ENCODE results near the gene FHOD3.

Gene FHOD3

DNA sequence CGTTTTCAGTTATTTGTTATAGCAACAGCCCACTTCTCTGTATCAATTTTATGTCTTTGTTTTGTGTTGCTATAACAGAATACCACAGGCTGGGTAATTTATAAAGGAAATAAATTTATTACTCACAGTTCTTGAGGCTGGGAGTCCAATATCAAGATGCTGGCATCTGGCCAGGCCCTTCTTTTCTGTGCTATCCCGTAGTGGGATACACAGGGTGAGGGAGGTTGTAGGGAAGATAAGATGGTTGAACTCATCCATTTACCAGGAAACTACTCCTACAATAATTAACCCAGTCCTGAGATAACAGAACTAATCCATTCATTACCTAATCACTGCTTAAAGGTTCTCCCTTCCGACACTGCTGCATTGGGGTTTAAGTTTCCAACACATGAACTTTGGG, 310.6 kb downstream of the FHOD3 start:
- TF ChIP-seq, protein P1, sequence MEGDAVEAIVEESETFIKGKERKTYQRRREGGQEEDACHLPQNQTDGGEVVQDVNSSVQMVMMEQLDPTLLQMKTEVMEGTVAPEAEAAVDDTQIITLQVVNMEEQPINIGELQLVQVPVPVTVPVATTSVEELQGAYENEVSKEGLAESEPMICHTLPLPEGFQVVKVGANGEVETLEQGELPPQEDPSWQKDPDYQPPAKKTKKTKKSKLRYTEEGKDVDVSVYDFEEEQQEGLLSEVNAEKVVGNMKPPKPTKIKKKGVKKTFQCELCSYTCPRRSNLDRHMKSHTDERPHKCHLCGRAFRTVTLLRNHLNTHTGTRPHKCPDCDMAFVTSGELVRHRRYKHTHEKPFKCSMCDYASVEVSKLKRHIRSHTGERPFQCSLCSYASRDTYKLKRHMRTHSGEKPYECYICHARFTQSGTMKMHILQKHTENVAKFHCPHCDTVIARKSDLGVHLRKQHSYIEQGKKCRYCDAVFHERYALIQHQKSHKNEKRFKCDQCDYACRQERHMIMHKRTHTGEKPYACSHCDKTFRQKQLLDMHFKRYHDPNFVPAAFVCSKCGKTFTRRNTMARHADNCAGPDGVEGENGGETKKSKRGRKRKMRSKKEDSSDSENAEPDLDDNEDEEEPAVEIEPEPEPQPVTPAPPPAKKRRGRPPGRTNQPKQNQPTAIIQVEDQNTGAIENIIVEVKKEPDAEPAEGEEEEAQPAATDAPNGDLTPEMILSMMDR (IDR thresholded peaks at IDR 0.05; ENCODE audit: extremely low read depth, missing control alignments) = no peak
- no peak for DNase-seq (ENCODE audit: low spot score)

DNA sequence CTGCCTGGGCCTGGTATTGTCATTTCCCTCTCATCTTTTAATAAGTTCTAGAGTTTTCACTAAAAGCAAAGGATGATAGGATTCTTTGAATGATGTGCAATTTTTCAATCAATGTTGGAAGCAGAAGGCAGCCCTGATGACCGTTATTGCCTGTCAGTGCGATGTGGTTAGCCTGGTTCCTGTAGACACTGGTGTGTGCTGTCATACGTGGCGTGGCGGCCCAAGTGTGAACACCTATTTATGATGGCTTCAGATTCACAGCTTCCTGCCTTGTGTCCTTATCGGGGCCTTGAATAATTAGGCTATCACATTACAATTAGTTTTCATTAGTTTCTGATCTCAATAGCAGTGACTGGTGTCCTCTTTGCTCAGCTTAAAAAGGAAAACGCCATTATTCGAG, 312.7 kb downstream of the FHOD3 start:
- DNase-seq (ENCODE audit: low spot score) = no peak
- TF ChIP-seq, protein P1 (IDR thresholded peaks at IDR 0.05; ENCODE audit: extremely low read depth, missing control alignments) = no peak

DNA sequence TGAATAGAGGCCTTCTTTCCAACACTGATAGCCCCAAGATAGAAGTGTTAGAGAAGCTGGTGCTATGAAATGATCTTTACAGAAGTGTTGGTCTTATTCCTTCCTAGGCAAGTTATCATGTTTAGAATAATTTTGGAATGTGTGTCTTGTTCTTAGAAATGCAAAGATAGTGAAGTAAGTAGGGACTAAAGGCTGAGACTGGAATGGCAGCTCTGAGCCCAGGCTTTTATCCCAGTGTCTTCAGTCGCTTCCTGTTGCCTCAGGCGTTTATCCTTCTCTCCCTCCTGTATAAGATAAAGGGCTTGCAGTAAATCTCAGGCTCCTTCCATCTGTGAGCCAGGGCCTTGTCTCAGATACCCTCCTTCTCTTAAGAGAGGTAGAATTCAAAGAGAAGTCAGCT, 313.1 kb downstream of the FHOD3 start:
- DNase-seq (ENCODE audit: low spot score) = no peak
- TF ChIP-seq, protein P1 (IDR thresholded peaks at IDR 0.05; ENCODE audit: extremely low read depth, missing control alignments) = no peak

DNA sequence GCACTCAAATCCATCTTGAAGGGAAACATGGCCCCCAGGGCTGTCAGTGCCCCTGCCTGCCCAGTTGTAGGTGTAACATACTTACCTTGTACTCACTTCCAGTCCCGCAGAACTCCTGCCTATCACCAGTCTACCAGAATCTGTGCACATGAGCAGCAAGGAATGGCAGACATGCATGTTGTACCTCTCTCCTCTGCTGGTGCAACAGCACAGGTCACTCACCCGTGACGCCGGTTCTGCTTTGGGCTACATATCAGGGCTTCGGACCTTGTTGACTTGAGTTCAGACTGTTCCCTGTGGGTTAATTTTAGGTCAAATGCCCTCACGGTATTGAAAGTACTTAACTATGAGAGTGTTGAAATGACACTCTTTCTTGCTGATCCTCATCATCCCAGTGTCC, 315.6 kb downstream of the FHOD3 start:
- TF ChIP-seq, protein P1 (IDR thresholded peaks at IDR 0.05; ENCODE audit: extremely low read depth, missing control alignments) = no peak
- DNase-seq (ENCODE audit: low spot score) = no peak

DNA sequence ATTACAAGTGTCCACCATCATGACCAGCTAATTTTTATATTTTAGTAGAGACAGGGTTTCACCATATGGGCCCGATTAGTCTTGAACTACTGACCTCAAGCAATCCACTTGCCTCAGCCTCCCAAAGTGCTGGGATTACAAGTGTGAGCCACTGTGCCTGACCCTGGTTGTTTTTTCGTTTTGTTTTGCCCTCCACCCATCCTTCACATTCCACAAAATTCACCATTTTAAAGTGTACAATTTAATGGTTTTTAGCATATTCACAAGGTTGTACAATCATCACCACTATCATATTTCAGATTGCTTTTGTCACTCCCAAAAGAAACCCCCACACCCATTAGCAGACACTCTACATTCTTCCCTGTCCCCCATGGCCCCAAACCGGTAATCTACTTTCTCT, 316.3 kb downstream of the FHOD3 start:
- DNase-seq (ENCODE audit: low spot score) = no peak
- TF ChIP-seq, protein P1 (IDR thresholded peaks at IDR 0.05; ENCODE audit: extremely low read depth, missing control alignments) = no peak

DNA sequence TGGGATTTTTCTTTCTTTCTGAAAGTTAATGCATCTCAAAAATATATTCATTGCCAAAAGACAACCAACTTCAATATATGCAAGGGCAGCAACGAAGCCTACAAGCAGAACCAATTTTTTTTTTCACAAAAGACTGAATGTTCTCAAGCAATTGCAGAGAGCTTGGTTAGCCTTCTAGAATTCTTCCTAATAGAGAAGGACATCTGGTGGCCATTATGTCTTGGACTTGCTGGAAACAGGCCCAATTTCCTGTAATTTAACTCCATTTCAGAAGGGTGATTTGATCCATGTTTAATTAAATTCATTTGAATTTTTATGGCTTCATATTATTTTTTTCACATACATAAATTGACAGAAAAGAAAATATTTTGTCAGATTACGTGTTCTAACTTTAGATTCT, 323.3 kb downstream of the FHOD3 start:
- TF ChIP-seq, protein P1 (IDR thresholded peaks at IDR 0.05; ENCODE audit: extremely low read depth, missing control alignments) = no peak
- DNase-seq (ENCODE audit: low spot score) = no peak

DNA sequence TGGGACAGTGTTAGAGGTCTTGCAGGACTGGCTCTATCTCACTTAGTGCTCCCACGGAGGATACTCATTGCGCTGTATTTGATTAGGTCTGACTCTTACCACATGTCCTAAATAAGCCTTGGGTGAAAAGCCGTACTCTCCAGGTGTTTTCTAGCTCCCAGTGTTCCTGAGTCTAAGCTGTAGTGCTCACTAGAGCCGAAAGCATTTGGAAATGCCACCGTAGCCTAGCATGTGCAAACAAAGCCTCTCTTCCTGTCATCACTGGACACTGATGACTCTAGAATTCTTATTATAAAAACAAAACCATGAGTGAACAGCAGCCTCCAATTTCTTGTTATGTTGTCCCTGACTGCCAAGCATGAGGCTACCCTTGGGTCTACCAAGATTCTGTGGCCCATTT, 325.1 kb downstream of the FHOD3 start:
- TF ChIP-seq, protein P1 (IDR thresholded peaks at IDR 0.05; ENCODE audit: extremely low read depth, missing control alignments) = no peak
- DNase-seq (ENCODE audit: low spot score) = no peak

All from GM20000 (cell line).